Small intestine (tissue), 7 donors: ENCODE results near the gene KCNS1. TPM values are rescaled to one million over a fixed set of nuclear protein-coding genes. Genes with fewer than 3 reads are reported as not detected.

Experiments
- DNase-seq, 2 donors: peaks; one replicate each; pipeline versions ENCODE4 v3.0.0 to v3.0.0-alpha.2; 2013
- FAIRE-seq: peaks from 2 replicates; lab custom pipeline; 2012; peaks lifted over from hg19 to GRCh38; lab: Jason Lieb, UNC
- H3K27ac ChIP-seq, 3 donors: one replicate each; pipeline ENCODE4 v1.5.1; 2013; ENCODE audit warnings: low read length in 2 of 3, mild to moderate bottlenecking in 2 of 3, control low read depth in 1 of 3, inconsistent platforms in 1 of 3, low read depth in 1 of 3, moderate library complexity in 1 of 3
- H3K27me3 ChIP-seq, 3 donors: one replicate each; pipeline ENCODE4 v1.6.1; 2013; ENCODE audit warnings: low read length in 3 of 3, inconsistent platforms in 1 of 3; ENCODE audit not compliant: control insufficient read depth in 3 of 3, insufficient read depth in 3 of 3
- H3K36me3 ChIP-seq, 3 donors: one replicate each; pipeline ENCODE4 v1.6.1; 2013; ENCODE audit warnings: low read length in 3 of 3, inconsistent platforms in 1 of 3, low read depth in 1 of 3, mild to moderate bottlenecking in 1 of 3, moderate library complexity in 1 of 3; ENCODE audit not compliant: control insufficient read depth in 3 of 3, insufficient read depth in 2 of 3
- H3K4me1 ChIP-seq, 3 donors: one replicate each; pipeline ENCODE4 v1.6.1; 2013; ENCODE audit warnings: low read length in 2 of 3, inconsistent platforms in 1 of 3, low read depth in 1 of 3, mild to moderate bottlenecking in 1 of 3, moderate library complexity in 1 of 3; ENCODE audit not compliant: control insufficient read depth in 3 of 3, insufficient read depth in 2 of 3
- H3K4me3 ChIP-seq, 3 donors: one replicate each; pipeline ENCODE4 v1.5.1; 2013; ENCODE audit warnings: low read length in 3 of 3, control low read depth in 1 of 3, inconsistent platforms in 1 of 3, low read depth in 1 of 3, mild to moderate bottlenecking in 1 of 3, moderate library complexity in 1 of 3
- H3K9me3 ChIP-seq, 2 donors: one replicate each; pipeline ENCODE4 v1.6.1; 2013; ENCODE audit warnings: low read depth in 1 of 2, low read length in 1 of 2; ENCODE audit not compliant: control insufficient read depth in 2 of 2, insufficient read depth in 1 of 2
- WGBS, 3 donors: extraction: QIAGEN DNeasy Blood & Tissue Kit; methylation state at CpG; one replicate each; pipeline ENCODE4 v1.1.7; 2013; 5-methylcytosine and 5-hydroxymethylcytosine counted together
- polyA plus RNA-seq, 4 donors: library from polyadenylated mRNA; stranded (reverse) in 3 of 4; unstranded in 1 of 4; fragments of 200-250 nt in 3 of 4; fragments of 120-200 nt in 1 of 4; gene quantifications; one replicate each; pipeline versions ENCODE4 v1.2.1 to v1.2.3, GENCODE V29; 2013
- donor health status: healthy with polysubstance abuse.
- donor health status: control.
- donor health status: control.
- donor health status: Bipolar disorder and iron deficiency.
- donor health status: healthy.

KCNS1 gene
- polyA plus RNA-seq, 4 donors = 1.0 to 1.3 TPM; not detected in 2

DNA sequence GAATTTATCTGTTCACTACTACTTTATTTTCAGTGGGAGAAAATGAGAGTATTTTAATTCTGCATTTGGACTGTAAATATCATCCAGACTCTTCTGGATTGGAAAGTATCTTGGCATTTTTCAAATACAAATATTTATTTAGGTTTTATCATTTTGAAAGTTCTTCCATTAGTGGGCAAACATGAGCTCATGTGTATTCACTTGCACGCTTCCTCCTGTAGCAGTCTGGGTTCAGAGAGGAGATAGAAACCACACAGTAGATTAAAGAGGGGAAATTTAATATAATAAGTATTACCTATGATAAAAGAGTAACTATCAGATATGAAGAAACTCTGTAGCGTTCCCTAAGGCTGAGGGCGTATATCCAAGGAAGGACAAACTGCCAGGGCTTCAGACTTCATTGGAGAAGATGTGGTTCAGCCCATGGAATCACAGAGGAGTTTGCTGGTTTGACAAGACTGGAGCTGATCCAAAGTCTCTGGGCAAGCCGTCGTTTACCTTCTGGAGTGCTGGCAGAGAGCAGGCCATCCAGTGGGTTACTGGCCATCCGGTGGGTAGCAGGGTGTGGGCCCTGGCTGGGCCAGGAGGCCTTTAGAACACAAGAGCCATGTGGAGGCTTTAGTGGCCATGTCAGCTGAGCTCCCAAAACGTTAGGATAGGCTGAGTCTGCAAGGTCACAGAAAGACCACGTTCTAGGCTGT, 44.3 kb downstream of the KCNS1 start:
- H3K4me3 ChIP-seq = no peak overlapping the region
- DNase-seq (no peak), FAIRE-seq (no peak)
- no peaks in the 10 kb centered on the region for H3K9me3 ChIP-seq
- peaks cover 4 to 8% (median 6%) of the 10 kb centered on the region in 3 donors for H3K36me3 ChIP-seq
- H3K4me1 ChIP-seq = no peaks in the 10 kb centered on the region
- no peak overlapping the region for H3K27ac ChIP-seq
- H3K27me3 ChIP-seq = no peaks in the 10 kb centered on the region
- WGBS, 3 donors = 77 to 88% (median 85%) methylated on average over 8 of the region's 8 CpGs

DNA sequence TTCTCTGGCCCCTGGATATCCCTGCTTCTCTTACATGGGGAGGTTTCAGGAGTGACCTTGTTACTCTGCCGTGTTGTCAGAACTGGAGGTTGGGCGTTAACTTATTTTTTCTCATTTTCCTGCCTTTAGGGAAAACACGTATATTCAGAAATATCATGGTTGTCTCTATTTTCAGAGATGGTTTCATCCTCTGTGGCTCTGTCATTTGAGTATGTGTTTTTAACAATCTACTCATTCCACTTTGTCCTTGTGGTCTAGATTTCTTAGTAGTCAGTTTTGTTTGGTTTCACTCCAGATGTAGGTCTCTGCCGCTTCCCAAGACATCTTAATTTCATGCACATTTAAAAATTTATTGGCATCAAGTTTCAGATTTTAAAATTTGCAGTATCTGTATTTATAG, 45.9 kb downstream of the KCNS1 start:
- Histone ChIP-seq H3K27me3 (no peaks in the 10 kb centered on the region), H3K36me3 (peaks cover 4 to 8% (median 6%) of the 10 kb centered on the region in 3 donors), H3K27ac (no peak overlapping the region), H3K9me3 (no peaks in the 10 kb centered on the region), H3K4me1 (no peaks in the 10 kb centered on the region), H3K4me3 (no peak overlapping the region)
- DNase-seq (no peak), FAIRE-seq (no peak)
- WGBS, 3 donors = 70 to 88% (median 85%) methylated on average over 4 of the region's 4 CpGs

DNA sequence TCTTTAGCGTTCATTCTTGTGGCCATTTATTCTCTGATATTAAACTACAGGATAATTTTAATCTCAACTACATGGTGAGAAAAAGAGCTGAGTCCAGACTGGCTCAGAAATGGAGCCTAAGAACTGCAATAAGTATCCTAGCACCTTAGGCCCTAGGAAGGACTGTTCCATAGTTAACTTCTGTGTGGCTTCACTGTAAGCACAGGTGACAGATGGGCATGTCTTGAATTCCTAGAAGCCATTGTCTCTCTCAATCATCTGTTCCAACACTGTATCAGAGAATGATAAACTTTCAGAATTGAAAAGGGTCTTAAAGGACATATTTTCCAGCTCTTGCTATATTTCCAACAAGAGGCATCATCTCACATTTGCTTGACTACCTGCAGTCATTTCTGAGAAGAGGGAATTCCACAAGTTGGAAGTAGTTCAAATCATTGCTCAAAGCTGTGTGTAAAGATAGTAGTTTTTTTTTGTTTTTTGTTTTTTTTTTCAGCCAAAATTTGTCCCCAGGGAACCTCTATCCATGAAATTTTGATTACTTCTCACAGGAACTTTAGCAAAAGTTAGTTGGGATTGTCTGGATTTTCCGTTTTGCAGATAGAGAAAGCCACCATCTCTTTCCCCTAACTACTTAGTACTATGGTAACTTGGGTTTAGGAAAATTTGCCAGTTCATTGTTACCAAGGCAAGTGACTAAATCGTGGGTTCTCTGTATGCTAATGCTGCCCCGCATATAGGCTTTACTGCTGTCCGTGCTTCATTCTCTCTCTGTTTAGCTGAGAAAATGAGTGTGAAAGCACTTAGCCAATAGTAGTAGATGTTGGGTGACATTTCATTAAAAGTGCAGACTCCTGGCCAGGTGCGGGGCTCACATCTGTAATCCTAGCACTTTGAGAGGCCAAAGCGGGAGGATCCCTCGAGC, 47.2 kb downstream of the KCNS1 start:
- H3K4me3 ChIP-seq = no peak overlapping the region
- FAIRE-seq (no peak), DNase-seq (no peak)
- 87 to 90% (median 90%) methylated on average over 8 of the region's 8 CpGs for WGBS, 3 donors
- peak overlapping the region in 1 of 3 donors; percentile 3 for H3K27ac ChIP-seq
- H3K27me3 ChIP-seq = no peaks in the 10 kb centered on the region
- H3K36me3 ChIP-seq = peaks cover 4 to 10% (median 8%) of the 10 kb centered on the region in 3 donors
- no peaks in the 10 kb centered on the region for H3K9me3 ChIP-seq
- H3K4me1 ChIP-seq = no peaks in the 10 kb centered on the region

DNA sequence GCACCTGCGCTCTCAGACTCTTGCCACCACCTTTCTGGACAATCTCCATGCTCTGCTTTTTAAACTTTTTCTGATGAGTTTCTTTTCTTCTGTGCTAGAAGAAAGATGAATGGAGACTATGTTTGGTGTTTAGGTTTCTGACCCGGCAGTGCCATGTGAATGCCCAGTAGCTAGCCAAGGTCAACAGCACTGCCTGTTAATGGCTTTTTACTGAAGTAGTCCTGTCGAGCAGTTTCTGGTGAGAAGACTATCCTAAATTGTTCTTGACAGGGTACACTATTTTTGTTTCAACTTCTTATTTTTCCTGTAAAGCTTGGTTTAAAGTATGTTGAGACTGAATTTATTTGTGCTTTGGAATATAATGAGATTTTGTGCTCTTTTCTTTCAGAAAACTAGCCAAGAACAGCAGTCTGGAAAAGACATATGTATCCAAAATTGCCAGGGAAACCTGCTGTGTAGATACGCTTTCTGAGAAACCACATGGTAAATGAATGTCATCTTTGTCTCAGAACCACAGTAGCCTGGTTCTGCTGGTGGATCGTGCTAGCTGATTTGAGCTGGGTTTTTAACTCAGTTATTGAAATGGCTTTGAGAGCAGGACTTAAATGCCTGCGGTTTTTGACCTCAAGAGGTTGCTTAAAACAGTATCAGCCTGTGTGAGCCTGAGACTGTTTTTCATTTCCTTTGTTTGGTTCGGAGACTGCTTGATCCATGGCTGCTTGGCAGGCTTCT, 48.1 kb downstream of the KCNS1 start:
- Histone ChIP-seq H3K4me3 (no peak overlapping the region), H3K36me3 (peaks cover 4 to 10% (median 8%) of the 10 kb centered on the region in 3 donors), H3K4me1 (no peaks in the 10 kb centered on the region), H3K9me3 (no peaks in the 10 kb centered on the region), H3K27me3 (no peaks in the 10 kb centered on the region), H3K27ac (peak overlapping the region in 1 of 3 donors; percentile 28)
- 73 to 85% (median 76%) methylated on average over 7 of the region's 7 CpGs for WGBS, 3 donors
- no peak for FAIRE-seq
- DNase-seq = peak in 1 of 2 donors; percentile 30

DNA sequence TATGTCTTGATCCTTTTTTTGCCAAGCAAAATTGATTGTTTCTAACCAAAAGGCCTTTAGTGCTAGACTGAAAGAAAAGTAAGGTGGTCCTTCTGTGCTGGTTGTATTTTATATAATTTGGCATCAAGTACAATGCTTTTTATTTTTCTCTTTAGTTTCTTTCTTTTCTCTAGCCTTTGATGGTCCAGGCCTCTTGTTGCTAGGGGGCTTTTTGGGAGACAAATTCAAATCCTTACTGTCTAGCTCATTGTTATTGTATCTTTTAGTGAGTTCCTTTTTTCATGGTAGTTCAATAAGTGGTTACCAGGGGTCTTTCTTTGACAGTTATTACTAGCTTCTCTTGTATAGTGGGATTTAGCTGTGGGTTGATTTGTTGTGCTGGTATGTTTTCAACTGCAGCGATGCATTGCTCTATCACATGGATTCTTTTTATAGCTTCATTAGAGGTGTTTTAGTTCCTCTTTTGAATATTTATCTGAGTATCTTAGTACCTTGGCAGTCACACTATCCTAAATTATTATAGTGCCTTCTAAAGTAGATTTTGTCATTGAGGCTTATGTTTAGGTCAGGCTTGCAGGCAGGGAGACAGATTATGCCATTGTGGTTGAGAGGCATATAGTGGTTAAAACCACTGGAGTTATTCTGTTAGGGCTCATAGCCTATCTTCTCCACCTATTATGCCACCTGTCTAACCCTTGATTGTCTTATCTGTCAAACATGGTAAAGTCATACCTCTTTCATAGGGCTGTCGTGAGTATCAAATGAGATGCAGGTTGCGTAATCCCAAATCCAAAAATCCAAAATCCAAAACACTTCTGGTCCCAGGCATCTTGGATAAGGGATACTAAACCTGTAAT, 49.5 kb downstream of the KCNS1 start:
- no peak overlapping the region for H3K27ac ChIP-seq
- FAIRE-seq = no peak
- H3K4me3 ChIP-seq = no peak overlapping the region
- H3K9me3 ChIP-seq = no peaks in the 10 kb centered on the region
- no peaks in the 10 kb centered on the region for H3K4me1 ChIP-seq
- 67 to 82% (median 71%) methylated on average over 3 of the region's 3 CpGs for WGBS, 3 donors
- no peaks in the 10 kb centered on the region for H3K27me3 ChIP-seq
- DNase-seq = no peak
- peaks cover 0 to 8% (median 8%) of the 10 kb centered on the region in 3 donors for H3K36me3 ChIP-seq

DNA sequence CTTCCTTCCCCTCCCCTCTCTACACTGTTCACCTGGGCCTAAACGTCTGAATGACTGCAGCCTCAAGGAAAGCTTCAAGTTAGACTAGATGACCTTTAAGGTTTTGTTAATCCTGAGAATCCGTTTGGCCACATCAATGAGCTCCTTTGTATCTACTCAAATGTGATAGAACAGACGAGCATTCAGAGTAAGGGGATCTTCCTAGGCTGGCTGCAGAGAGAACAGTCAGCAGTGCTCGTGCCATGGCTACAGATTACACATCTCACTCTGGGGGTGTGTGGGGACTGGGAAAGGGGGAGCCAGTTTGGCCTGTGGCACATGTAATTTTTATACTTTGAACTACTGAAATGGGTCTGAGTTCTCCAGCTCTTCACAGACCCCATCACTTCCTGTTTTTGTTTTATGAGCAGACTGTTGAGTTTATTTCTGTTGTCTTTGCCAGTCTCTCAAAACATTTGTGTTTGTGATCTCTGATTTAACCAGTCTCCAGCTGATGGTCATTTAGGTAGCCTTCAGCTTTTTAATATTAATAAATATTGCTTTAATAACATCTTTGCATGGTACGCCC, 50.9 kb downstream of the KCNS1 start:
- Histone ChIP-seq H3K27me3 (no peaks in the 10 kb centered on the region), H3K27ac (peak overlapping the region in 1 of 3 donors; percentile 2), H3K4me1 (no peaks in the 10 kb centered on the region), H3K36me3 (peaks cover 0 to 8% (median 8%) of the 10 kb centered on the region in 3 donors), H3K4me3 (no peak overlapping the region), H3K9me3 (no peaks in the 10 kb centered on the region)
- FAIRE-seq = no peak
- WGBS, 3 donors = 61 to 64% (median 63%) methylated on average over 5 of the region's 5 CpGs
- no peak for DNase-seq

DNA sequence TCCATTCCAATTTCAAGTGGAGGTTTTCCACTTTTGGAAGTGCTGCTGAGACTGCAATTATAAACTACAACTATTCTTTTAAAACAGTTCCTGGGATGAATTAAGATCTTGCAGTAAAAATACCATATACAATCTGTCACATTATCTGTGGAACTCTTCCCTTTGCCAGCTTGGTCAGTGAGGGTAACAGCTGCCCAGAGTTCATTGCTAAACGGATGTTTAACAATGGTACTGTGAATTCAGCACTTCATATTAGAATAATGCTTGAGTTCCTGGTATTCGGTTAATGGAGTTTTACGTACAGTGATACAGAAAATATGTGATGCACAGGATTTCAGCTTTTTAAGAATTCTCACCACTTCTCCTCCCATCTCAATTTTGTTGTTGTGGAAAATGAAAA, 51.5 kb downstream of the KCNS1 start:
- H3K36me3 ChIP-seq = peaks cover 0 to 8% (median 8%) of the 10 kb centered on the region in 3 donors
- H3K4me3 ChIP-seq = no peak overlapping the region
- H3K27me3 ChIP-seq = no peaks in the 10 kb centered on the region
- no peak overlapping the region for H3K27ac ChIP-seq
- H3K4me1 ChIP-seq = no peaks in the 10 kb centered on the region
- no peak for FAIRE-seq
- DNase-seq = no peak
- WGBS, 3 donors = 69 to 78% (median 77%) methylated on average over 3 of the region's 3 CpGs
- no peaks in the 10 kb centered on the region for H3K9me3 ChIP-seq
